Stimulated activated CD8-positive, alpha-beta memory T cell treated with anti-CD3 and anti-CD28 coated beads, Interleukin-2, amount 100 ng/mL, for 48 hours (primary cell): ENCODE data around the gene SOS1.
A peak's percentile ranks its signal among the peaks of the same experiment; 100 is the strongest.
"Not testable (repeated sequence)": the region's sequence is repeated elsewhere in the genome, so short reads cannot be mapped to it uniquely, and the experiment has no call there.

ENCODE experiments used
- DNase-seq, 2 donors: peaks; one replicate each; pipeline ENCODE4 v3.0.0-alpha.2; 2020; ENCODE audit warnings: low read depth in 2 of 2

The SOS1 gene

GRCh38 chr2:39120771-39121522, at the start of gene SOS1:
SOS1 (minus strand) TSS chr2:39121051; CDS start chr2:39120422, 629 bp downstream.
- peak; percentile 89 to 91 for DNase-seq

DNA sequence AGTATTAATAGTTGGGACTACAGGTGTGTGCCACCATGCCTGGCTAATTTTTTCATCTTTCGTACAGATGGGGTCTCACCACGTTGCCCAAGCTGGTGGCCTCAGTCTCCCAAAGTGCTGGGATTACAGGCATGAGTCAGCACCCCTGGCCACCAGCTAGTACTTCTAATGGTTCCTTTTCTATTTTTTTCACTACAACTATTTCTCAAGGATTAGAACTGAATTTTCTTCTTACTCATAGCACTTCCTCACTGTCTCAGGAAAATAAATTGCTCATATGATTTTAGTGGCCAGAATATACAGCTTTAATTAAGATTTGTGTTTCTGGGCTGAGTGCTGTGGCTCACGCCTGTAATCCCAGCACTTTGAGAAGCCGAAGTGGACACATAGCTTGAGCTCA, 43.2 kb upstream of the SOS1 start:
- DNase-seq: no peak

DNA sequence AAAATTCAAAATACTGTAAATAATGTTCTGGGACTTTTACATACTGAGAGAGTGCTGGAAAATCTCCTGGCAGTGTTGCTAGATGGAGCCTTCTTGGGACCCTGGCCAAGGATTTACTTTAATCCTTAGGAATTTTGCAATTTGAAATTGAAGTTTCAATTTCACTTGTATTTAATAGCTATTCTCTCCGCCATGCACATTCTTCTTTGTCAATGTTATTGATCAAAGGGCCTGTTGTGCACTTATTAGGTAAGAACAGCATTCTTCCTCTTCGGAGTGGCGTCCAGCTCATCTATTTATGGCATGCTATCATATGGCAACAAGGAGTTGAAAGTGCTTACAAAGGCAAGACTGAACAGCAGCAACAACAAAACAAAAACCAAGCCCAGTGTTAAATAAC, 40.1 kb upstream of the SOS1 start:
- DNase-seq: no peak

- no peak for DNase-seq
Observed at GRCh38 chr2:39159283-39159682, 38.4 kb upstream of the SOS1 start.

GRCh38 chr2:39158351-39158750, 37.5 kb upstream of the SOS1 start:
- DNase-seq: no peak

DNA sequence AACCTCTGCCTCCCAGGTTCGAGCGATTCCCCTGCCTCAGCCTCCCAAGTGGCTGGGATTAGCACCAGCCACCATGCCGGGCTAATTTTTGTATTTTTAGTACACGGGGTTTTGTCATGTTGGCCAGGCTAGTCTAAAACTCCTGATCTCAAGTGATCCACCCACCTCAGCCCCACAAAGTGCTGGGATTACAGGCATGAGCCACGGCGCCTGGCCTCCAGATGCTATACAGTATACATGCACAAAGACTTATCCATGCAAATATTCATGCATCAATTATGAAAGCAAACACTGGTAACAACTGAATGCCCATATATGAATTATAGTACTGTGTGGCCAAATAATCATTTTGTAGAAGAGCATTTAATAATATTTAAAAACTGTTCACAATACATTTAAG, 36.0 kb upstream of the SOS1 start:
- no peak for DNase-seq

DNA sequence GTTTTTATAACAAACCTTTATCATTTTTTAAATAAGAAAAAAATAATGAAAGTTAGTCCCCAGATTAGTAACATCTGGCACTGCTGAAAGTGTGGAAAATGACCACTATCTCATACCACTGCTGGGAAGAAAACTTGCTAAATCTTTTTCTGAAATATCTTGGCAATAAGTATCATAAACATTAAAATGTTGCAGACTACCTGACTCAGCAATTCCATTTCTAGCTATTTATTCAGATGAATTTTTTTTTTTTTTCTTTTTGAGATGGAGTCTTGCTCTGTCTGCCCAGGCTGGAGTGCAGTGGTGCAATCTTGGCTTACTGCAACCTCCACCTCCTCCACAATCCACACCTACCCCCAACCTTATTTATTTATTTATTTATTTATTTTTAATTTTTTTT, 35.3 kb upstream of the SOS1 start:
- no peak for DNase-seq

DNA sequence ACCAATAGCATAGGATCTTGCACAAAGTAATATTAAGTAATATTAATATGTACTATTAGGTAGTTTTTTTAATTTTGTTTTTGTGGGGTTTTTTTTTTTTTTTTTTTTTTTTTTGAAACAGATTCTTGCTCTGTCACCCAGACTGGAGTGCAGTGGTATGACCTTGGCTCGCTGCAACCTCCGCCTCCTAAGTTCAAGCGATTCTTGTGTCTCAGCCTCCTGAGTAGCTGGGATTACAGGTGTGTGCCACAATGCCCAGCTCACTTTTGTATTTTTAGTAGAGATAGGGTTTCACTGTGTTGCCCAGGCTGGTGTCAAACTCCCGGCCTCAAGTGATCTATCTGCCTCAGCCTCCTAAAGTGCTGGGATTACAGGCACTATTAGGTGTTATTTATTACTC, 34.7 kb upstream of the SOS1 start:
- not testable (repeated sequence) for DNase-seq

- no peak for DNase-seq
Observed at GRCh38 chr2:39154944-39155343, 34.1 kb upstream of the SOS1 start.

- DNase-seq: no peak
Observed at GRCh38 chr2:39153312-39153711, 32.5 kb upstream of the SOS1 start.

- no peak for DNase-seq
Observed at GRCh38 chr2:39152504-39152903, 31.7 kb upstream of the SOS1 start.

DNA sequence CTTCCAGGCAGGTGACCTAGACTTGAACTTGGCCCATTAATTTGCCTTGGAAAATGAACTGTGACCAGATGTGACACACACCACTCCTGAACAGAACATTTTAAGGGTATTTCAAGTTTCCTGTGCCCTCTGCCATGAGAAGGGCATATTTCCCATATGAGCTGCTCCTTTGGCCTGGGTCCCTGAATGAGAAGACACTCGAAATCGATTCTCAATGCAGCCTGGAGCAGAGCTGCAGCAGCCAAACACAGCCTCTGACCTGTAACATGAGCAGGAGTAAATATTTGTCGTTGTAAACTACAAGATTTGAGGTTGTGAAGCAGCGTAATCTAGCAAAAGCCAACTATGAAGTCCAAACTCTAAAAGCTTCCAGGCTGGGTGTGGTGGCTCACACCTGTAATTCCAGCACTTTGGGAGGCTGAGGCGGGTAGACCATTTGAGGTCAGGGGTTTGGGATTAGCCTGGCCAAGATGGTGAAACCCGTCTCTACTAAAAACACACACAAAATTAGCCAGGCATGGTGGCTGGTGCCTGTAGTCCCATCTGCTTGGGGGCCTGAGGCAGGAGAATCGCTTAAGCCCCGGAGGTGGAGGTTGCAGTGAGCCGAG, 30.1 kb upstream of the SOS1 start:
- no peak for DNase-seq

DNA sequence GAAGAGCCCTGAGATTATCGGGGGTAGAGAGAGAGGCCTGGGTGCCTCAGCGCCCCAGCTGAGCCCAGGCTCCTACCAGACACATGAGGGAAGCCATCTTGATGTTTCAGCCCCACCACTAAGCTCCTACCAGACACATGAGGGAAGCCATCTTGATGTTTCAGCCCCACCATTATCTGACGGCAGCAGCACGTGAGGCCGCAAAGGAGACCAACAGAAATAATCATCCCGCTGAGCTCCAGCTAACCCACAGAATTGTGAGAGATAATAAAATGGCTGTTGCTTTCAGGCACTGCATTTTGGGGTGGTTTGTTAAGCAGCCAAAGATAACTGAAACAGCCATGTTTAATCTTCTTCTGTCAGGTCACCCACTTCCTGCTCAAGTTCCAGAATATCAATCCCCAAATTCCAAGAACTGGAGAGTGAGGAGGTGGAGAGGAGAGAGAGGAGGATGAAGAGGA, 29.3 kb upstream of the SOS1 start:
- DNase-seq: no peak

- no peak for DNase-seq
Observed at GRCh38 chr2:39146630-39147029, 25.8 kb upstream of the SOS1 start.

DNA sequence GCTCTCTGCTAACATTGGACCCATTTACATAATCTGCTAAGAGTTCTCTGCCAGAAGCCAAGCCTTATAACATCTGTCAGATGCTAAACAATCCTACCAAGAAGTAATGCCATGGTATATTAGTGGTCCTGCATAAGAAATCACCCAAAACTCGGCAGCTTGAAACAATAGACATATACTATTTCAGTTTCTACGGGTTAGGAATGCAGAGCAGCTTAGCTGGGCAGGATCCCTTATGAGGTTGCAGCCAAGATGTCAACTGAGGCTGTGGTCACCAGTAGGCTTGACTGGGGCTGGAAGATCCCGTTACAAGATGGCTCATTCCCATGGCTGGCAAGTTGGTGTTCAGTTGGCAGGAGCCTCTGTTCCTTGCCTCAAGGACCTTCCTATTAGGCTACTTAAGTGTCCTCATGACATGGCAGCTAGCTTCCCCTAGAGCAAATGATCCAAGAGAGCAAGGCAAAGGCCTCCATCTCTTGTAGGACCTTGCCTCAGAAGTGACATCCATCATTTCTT, 25.1 kb upstream of the SOS1 start:
- no peak for DNase-seq

GRCh38 chr2:39144416-39144815, 23.6 kb upstream of the SOS1 start:
- DNase-seq: no peak

DNA sequence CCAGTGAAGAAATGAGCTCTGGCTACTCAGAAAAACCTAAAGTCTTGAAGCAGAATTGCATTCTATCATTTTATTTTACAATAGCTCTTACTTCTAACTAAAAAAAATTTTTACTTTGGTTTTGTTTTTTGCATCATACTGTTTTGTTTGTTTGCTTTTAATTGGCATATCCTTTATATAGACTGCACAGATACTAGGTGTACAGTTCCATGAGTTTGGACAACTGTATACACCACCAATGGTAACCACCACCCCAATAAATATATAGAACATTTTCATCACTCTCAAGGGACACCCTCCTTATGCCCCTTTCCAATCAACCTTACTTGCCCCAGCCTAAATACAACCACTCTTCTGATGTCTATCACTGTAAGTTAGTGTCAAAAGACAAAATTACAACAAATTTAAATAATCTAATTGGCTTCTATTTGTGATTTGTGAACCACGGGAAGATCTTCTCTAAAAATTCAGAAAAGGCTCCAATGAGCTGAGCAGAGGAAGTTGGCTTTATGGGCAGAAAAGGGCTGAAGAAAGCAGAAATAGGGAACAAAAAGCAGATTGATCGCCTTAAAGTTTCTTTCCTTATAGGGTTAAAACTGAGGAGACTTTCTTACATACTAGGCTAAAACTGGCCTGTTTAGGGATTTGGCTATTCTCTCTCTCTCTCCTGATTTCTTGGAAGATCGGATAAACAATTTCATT, 22.2 kb upstream of the SOS1 start:
- no peak for DNase-seq

- DNase-seq: no peak
Observed at GRCh38 chr2:39141334-39142271, 20.8 kb upstream of the SOS1 start.

DNA sequence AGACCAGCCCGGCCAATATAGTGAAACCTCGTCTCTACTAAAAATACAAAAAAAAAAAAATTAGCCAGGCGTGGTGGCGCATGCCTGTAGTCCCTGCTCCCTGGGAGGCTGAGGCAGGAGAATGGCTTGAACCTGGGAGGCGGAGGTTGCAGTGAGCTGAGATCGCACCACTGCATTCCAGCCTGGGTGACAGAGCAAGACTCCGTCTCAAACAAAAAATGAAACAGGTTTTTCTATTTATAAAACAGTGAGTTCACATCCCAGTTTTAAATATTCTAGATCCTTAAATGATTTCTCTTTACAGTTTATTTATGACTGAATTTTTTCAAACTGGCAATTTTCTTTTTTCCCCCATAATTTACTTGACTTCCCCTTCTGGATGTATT, 20.1 kb upstream of the SOS1 start:
- not testable (repeated sequence) for DNase-seq

- DNase-seq: no peak
Observed at GRCh38 chr2:39140322-39140847, 19.5 kb upstream of the SOS1 start.

- DNase-seq: no peak
Observed at GRCh38 chr2:39139511-39140237, 18.8 kb upstream of the SOS1 start.
